Stimulated activated CD8-positive, alpha-beta memory T cell treated with anti-CD3 and anti-CD28 coated beads, Interleukin-4, amount 100 ng/mL, for 24 hours (primary cell): ENCODE results near the gene PLEKHG4B.
"Not testable (repeated sequence)": the region's sequence is repeated elsewhere in the genome, so short reads cannot be mapped to it uniquely, and the experiment has no call there.

ENCODE experiments used
- DNase-seq: peaks from one replicate; pipeline ENCODE4 v3.0.0-alpha.2; 2020; ENCODE audit warnings: low read depth

PLEKHG4B gene

GRCh38 chr5:91556-92263 is at the start of gene PLEKHG4B:
TSS of gene PLEKHG4B (plus strand) at chr5:92168. CDS start at chr5:92232, 64 bp downstream.
- no peak for DNase-seq

- DNase-seq, result no peak
These were observed 49.7 kb upstream of the PLEKHG4B start for GRCh38 chr5:42250-42649.

GRCh38 chr5:48192-48591 is 43.8 kb upstream of the PLEKHG4B start:
- DNase-seq, result no peak

- DNase-seq, result not testable (repeated sequence)
These were observed 42.4 kb upstream of the PLEKHG4B start for GRCh38 chr5:49530-49929.

- DNase-seq, result no peak
These were observed 41.9 kb upstream of the PLEKHG4B start for GRCh38 chr5:49953-50544.

GRCh38 chr5:50724-51499 is 41.1 kb upstream of the PLEKHG4B start:
- DNase-seq, result no peak

GRCh38 chr5:51500-51823 is 40.5 kb upstream of the PLEKHG4B start:
- no peak for DNase-seq

- peak; percentile 43 for DNase-seq
These were observed 38.4 kb upstream of the PLEKHG4B start for GRCh38 chr5:53381-54174.

GRCh38 chr5:54175-54730 is 37.7 kb upstream of the PLEKHG4B start:
- no peak for DNase-seq

GRCh38 chr5:54876-55569 is 36.9 kb upstream of the PLEKHG4B start:
- DNase-seq, result no peak

GRCh38 chr5:56561-57290 is 35.2 kb upstream of the PLEKHG4B start:
- no peak for DNase-seq

GRCh38 chr5:60250-60649 is 31.7 kb upstream of the PLEKHG4B start:
- not testable (repeated sequence) for DNase-seq

- DNase-seq, result no peak
These were observed 21.5 kb upstream of the PLEKHG4B start for GRCh38 chr5:70440-70839.

- not testable (repeated sequence) for DNase-seq
These were observed 19.4 kb upstream of the PLEKHG4B start for GRCh38 chr5:72316-73180.

- not testable (repeated sequence) for DNase-seq
These were observed 18.9 kb upstream of the PLEKHG4B start for GRCh38 chr5:73181-73447.

GRCh38 chr5:73768-74502 is 18.0 kb upstream of the PLEKHG4B start:
- no peak for DNase-seq

GRCh38 chr5:74503-75109 is 17.4 kb upstream of the PLEKHG4B start:
- DNase-seq, result no peak

GRCh38 chr5:75331-76320 is 16.3 kb upstream of the PLEKHG4B start:
- no peak for DNase-seq
